Measurements from ENCODE around the gene MACROD2. TPM values are rescaled to one million over a fixed set of nuclear protein-coding genes. Genes with fewer than 3 reads are reported as not detected.

MACROD2 gene
- total and polyA plus RNA-seq, 9 donors: 3.7 to 25.5 (median 7.8) TPM

GRCh38 chr20:15380770-15381169, 1385.5 kb downstream of the MACROD2 start:
- H3K9me3 ChIP-seq: no peaks in the 10 kb centered on the region
- intact Hi-C loops (cut with DNase I): no loop called here
- H3K4me3 ChIP-seq: no peak overlapping the region
- H3K27ac ChIP-seq: no peak overlapping the region
- no peak for TF ChIP-seq EP300 (IDR thresholded peaks at IDR 0.05)
- no peak for TF ChIP-seq CTCF (IDR thresholded peaks at IDR 0.05)
- no peak for TF ChIP-seq POLR2A (IDR thresholded peaks at IDR 0.05)
- no peaks in the 10 kb centered on the region for H3K4me1 ChIP-seq (ENCODE audit: insufficient read depth)
- DNase-seq: no peak
- H3K36me3 ChIP-seq: no peaks in the 10 kb centered on the region
- 61 to 76% (median 73%) methylated on average over 1 of the region's 1 CpG for WGBS, 3 donors
- no peaks in the 10 kb centered on the region for H3K27me3 ChIP-seq

- Histone ChIP-seq H3K27me3 (no peaks in the 10 kb centered on the region), H3K9me3 (no peaks in the 10 kb centered on the region), H3K4me1 (ENCODE audit: insufficient read depth) (no peaks in the 10 kb centered on the region), H3K36me3 (no peaks in the 10 kb centered on the region), H3K27ac (no peak overlapping the region), H3K4me3 (no peak overlapping the region)
- TF ChIP-seq CTCF (IDR thresholded peaks at IDR 0.05): no peak
- no peak for TF ChIP-seq EP300 (IDR thresholded peaks at IDR 0.05)
- intact Hi-C loops (cut with DNase I): no loop called here
- no peak for DNase-seq
Measured at GRCh38 chr20:15387228-15387627, 1391.9 kb downstream of the MACROD2 start.

DNA sequence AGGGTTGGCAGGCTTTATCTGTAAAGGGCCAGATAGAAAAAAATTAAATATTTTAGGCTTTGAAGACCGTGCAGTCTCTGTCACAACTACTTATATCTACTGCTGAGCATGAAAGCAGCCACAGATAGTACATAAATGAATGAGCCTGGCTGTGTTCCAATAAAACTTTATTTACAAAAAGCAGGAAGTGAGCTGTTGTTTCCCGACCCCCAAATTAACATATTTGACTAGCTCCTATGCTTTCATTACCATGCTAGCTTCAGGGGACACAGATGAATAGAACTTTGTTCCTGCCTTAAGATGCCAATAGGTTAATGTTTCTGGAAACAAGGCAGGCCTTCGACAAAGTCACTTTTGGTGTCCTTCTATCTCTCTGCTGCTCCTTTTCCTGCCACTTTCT, 1400.1 kb downstream of the MACROD2 start:
- Histone ChIP-seq H3K4me3 (no peak overlapping the region), H3K9me3 (no peaks in the 10 kb centered on the region), H3K36me3 (no peaks in the 10 kb centered on the region), H3K27me3 (no peaks in the 10 kb centered on the region), H3K27ac (no peak overlapping the region), H3K4me1 (ENCODE audit: insufficient read depth) (no peaks in the 10 kb centered on the region)
- no peak for DNase-seq
- intact Hi-C loops (cut with DNase I): no loop called here
- no peak for TF ChIP-seq CTCF (IDR thresholded peaks at IDR 0.05)
- WGBS, 3 donors: 69 to 79% (median 76%) methylated on average over 3 of the region's 3 CpGs

DNA sequence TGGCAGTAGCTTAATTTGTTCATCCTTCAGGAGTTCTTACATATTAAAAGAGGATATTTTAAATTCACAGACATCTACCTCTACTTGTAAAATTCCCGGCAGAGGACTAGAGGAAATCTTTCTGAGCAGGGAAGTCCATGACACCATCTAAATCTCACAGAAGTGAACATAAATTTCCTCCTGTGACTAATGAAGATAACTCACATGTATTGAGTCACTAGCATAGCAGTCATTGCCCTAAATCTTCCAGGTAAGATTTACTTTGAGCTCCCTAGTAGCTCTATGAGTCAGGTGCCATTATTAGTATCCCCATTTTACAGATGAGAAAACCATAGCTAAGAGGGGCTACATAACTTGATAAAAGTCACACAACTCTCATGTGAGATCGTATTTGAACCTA, 1400.7 kb downstream of the MACROD2 start:
- Histone ChIP-seq H3K27me3 (no peaks in the 10 kb centered on the region), H3K36me3 (no peaks in the 10 kb centered on the region), H3K4me1 (ENCODE audit: insufficient read depth) (no peaks in the 10 kb centered on the region), H3K9me3 (no peaks in the 10 kb centered on the region), H3K27ac (no peak overlapping the region), H3K4me3 (no peak overlapping the region)
- intact Hi-C loops (cut with DNase I): no loop called here
- TF ChIP-seq POLR2A (IDR thresholded peaks at IDR 0.05) (no peak), CTCF (IDR thresholded peaks at IDR 0.05) (no peak)
- WGBS, 3 donors: 95 to 97% (median 97%) methylated on average over 2 of the region's 2 CpGs
- no peak for DNase-seq

GRCh38 chr20:15396900-15397299, 1401.6 kb downstream of the MACROD2 start:
- intact Hi-C loops (cut with DNase I): no loop called here
- Histone ChIP-seq H3K27ac (no peak overlapping the region), H3K4me3 (no peak overlapping the region), H3K4me1 (ENCODE audit: insufficient read depth) (no peaks in the 10 kb centered on the region), H3K9me3 (no peaks in the 10 kb centered on the region), H3K36me3 (no peaks in the 10 kb centered on the region), H3K27me3 (no peaks in the 10 kb centered on the region)
- no peak for TF ChIP-seq POLR2A (IDR thresholded peaks at IDR 0.05)
- no peak for TF ChIP-seq CTCF (IDR thresholded peaks at IDR 0.05)
- no peak for TF ChIP-seq EP300 (IDR thresholded peaks at IDR 0.05)
- 64 to 67% (median 67%) methylated on average over 3 of the region's 3 CpGs for WGBS, 3 donors
- DNase-seq: no peak

Measured in ovary (tissue), 9 donors.